HepG2 (cell line): Measurements from ENCODE around the gene TDRD1. TPM values are rescaled to one million over a fixed set of nuclear protein-coding genes. Genes with fewer than 3 reads are reported as not detected.

Experiments used
- ATAC-seq: fragments of 200-7000 bp; cut with Tn5 transposase; 3 replicates; pipeline ENCODE4 v1.9.1; 2020; ENCODE audit warnings: mild to moderate bottlenecking, moderate library complexity
- BruUV-seq: library from RNA; stranded (reverse); fragments of 400-500 nt; replicated peaks from 2 replicates; lab custom pipeline; 2021; lab: Mats Ljungman, UMichigan
- CTCF ChIA-PET: fragments of 300-600 bp; formaldehyde crosslinking; extraction: SDS; loops from one replicate; lab custom pipeline; 2021; ENCODE audit warnings: low total read pairs, inconsistent platforms, low intra/inter-chr PET ratio; lab: Yijun Ruan, JAX
- POLR2A ChIA-PET: fragments of 350-600 bp; sonication (Branson Sonifier 250); formaldehyde crosslinking; loops from one replicate; lab custom pipeline; 2020; ENCODE audit warnings: antibody characterized with exemption, inconsistent platforms; lab: Yijun Ruan, JAX
- DNase-seq: peaks from one replicate; pipeline ENCODE4 v3.0.0-alpha.2; 2015; ENCODE audit warnings: low spot score
- FAIRE-seq: peaks from 3 replicates; lab custom pipeline; 2011; peaks lifted over from hg19 to GRCh38; lab: Jason Lieb, UNC
- H2AFZ ChIP-seq: one replicate; pipeline ENCODE4 v1.6.1; 2011; ENCODE audit warnings: low read length, inconsistent platforms
- H3K27ac ChIP-seq: fragments of 300-600 bp; 3 replicates; pipeline ENCODE4 v1.8.0; 2011; ENCODE audit warnings: mixed run types, mild to moderate bottlenecking, mixed read lengths, low read length, inconsistent platforms; ENCODE audit not compliant: insufficient read depth; ENCODE audit errors: extremely low read length
- H3K27me3 ChIP-seq, 2 experiments: fragments of 200-600 bp in 1 of 2; 2 replicates in 1 of 2; 3 replicates in 1 of 2; pipeline versions ENCODE4 v1.6.0 to v1.8.0; 2011; ENCODE audit warnings: low read length in 2 of 2, mild to moderate bottlenecking in 2 of 2, moderate library complexity in 2 of 2, inconsistent platforms in 1 of 2; ENCODE audit not compliant: insufficient read depth in 2 of 2, control insufficient read depth in 1 of 2
- H3K36me3 ChIP-seq, 2 experiments: fragments of 200-600 bp in 1 of 2; replicated peaks in 1 of 2; 2 replicates in 1 of 2; 3 replicates in 1 of 2; pipeline versions ENCODE4 v1.5.1 to v1.8.0; 2011; ENCODE audit warnings: low read length in 2 of 2, inconsistent platforms in 1 of 2; ENCODE audit not compliant: insufficient read depth in 2 of 2, control insufficient read depth in 1 of 2
- H3K4me1 ChIP-seq: 2 replicates; pipeline ENCODE4 v1.5.1; 2012; ENCODE audit warnings: low read length, inconsistent platforms; ENCODE audit not compliant: insufficient read depth
- H3K4me2 ChIP-seq: 2 replicates; pipeline ENCODE4 v1.6.0; 2011; ENCODE audit warnings: low read depth, low read length, inconsistent platforms
- H3K4me3 ChIP-seq, 3 experiments: fragments of 200-600 bp in 1 of 3; sonication (generic), shearing (Covaris generic) in 1 of 3; replicated peaks in 1 of 3; 2 replicates each; pipeline ENCODE4 v1.5.1; 2011 to 2016; ENCODE audit warnings: low read length in 3 of 3, inconsistent platforms in 2 of 3, low read depth in 2 of 3, mild to moderate bottlenecking in 2 of 3, control low read depth in 1 of 3, mixed read lengths in 1 of 3; ENCODE audit not compliant: insufficient read depth in 1 of 3
- H3K79me2 ChIP-seq: one replicate; pipeline ENCODE4 v1.6.1; 2011; ENCODE audit warnings: low read length, inconsistent platforms; ENCODE audit not compliant: insufficient read depth
- H3K9ac ChIP-seq: 2 replicates; pipeline ENCODE4 v1.6.0; 2011; ENCODE audit warnings: mild to moderate bottlenecking, low read depth, low read length, inconsistent platforms; ENCODE audit not compliant: insufficient read depth
- H3K9me3 ChIP-seq: 2 replicates; pipeline ENCODE4 v1.5.1; 2012; ENCODE audit warnings: mild to moderate bottlenecking, low read length
- H4K20me1 ChIP-seq: 2 replicates; pipeline ENCODE4 v1.6.0; 2011; ENCODE audit warnings: inconsistent platforms, mild to moderate bottlenecking, low read length, moderate library complexity; ENCODE audit not compliant: insufficient read depth
- PREB ChIP-seq: sonication (generic); formaldehyde crosslinking; IDR thresholded peaks from 2 replicates; pipeline ENCODE4 v1.4.0; 2020; ENCODE audit warnings: missing genetic modification reagents
- THAP7 ChIP-seq: sonication (generic); formaldehyde crosslinking; IDR thresholded peaks from 2 replicates; pipeline ENCODE4 v1.8.1; 2023; ENCODE audit warnings: mild to moderate bottlenecking, missing genetic modification reagents
- ZNF564 ChIP-seq: sonication (generic); formaldehyde crosslinking; IDR thresholded peaks from 2 replicates; pipeline ENCODE4 v1.8.1; 2023; ENCODE audit warnings: mild to moderate bottlenecking, missing genetic modification reagents
- ZNF710 ChIP-seq: sonication (generic); formaldehyde crosslinking; IDR thresholded peaks from 2 replicates; pipeline ENCODE4 v1.5.0; 2020; ENCODE audit warnings: mild to moderate bottlenecking, missing genetic modification reagents, borderline replicate concordance
- WGBS: methylation state at CpG from one replicate; pipeline ENCODE4 v1.1.6; 2017; ENCODE audit warnings: low lambda C conversion rate; 5-methylcytosine and 5-hydroxymethylcytosine counted together
- in situ Hi-C: cut with HindIII; loops from 2 replicates; pipeline ENCODE4 v1.10.0; 2017; ENCODE audit warnings: low pct_unique_long_range_greater_than_20kb; ENCODE audit not compliant: extremely low pct_ligation_motif_present
- intact Hi-C: fragments of 100-400 bp; cut with micrococcal nuclease; formaldehyde crosslinking; loops from one replicate; pipeline ENCODE4 v1.10.0; 2022; ENCODE audit not compliant: unreplicated experiment
- polyA plus RNA-seq, 8 experiments: library from polyadenylated mRNA; depleted of rRNA in 3 of 8; stranded (reverse) in 7 of 8; unstranded in 1 of 8; fragments of >200 nt; fragmentation: Illumina TruSeq in 4 of 8; extraction: Trizol in 4 of 8; gene quantifications; 2 replicates each; pipeline versions ENCODE4 v1.2.1 to v1.2.3, GENCODE V29; 2011 to 2016; ENCODE audit warnings: low read depth in 4 of 8, missing spikeins in 1 of 8, mixed read lengths in 1 of 8; ENCODE audit not compliant: insufficient read depth in 1 of 8
- total RNA-seq, 5 experiments: library from RNA; depleted of rRNA; stranded (reverse); fragments of >200 nt; fragmentation: Illumina TruSeq; extraction: Trizol; gene quantifications; 2 replicates each; pipeline ENCODE4 v1.2.3, GENCODE V29; 2016; ENCODE audit warnings: low read depth in 1 of 5
- TF ChIP-seq, protein P1 (sequence below), 2 experiments: IDR thresholded peaks; 2 replicates each; pipeline ENCODE4 v1.6.1; 2011 to 2012; ENCODE audit warnings: low read length in 2 of 2, borderline replicate concordance in 1 of 2, low read depth in 1 of 2, mild to moderate bottlenecking in 1 of 2, moderate library complexity in 1 of 2

The TDRD1 gene
- total and polyA plus RNA-seq, 2 of the 13 experiments (the other 11 are each of a cell fraction or from before 2014, with no cell fraction given): not detected

DNA sequence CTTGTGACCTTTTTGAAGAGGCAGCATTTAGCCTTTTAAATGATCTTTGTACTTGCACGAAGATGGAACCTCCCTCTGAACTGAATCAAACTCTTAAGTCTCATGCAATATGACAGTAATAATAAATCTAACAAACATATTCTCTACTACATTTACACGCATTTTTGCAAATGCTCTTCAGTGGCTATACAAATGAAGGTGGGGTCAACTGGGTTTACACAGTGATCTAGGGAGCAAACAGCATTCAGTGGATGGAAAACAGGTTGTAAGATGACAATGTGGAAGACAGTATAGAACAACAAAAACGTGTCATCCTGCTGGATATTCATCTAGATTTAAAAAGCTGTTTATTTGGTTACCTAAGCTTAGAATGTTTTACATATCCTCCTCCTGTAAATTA, 12.7 kb upstream of the TDRD1 start:
- Histone ChIP-seq H3K36me3 (peaks cover 0 to 2% of the 10 kb centered on the region in 2 experiments; a peak in 2 of 5 replicates), H3K9ac (no peak overlapping the region), H3K27me3 (no peaks in the 10 kb centered on the region; a peak in 1 of 5 replicates), H3K79me2 (peaks cover 37% of the 10 kb centered on the region), H3K4me1 (peaks cover 8% of the 10 kb centered on the region; the same call in 1 of the 2 replicates), H2AFZ (no peak overlapping the region), H4K20me1 (no peaks in the 10 kb centered on the region), H3K4me2 (no peak overlapping the region), H3K27ac (no peak overlapping the region), H3K4me3 (no peak overlapping the region), H3K9me3 (peaks cover 9% of the 10 kb centered on the region)
- in situ Hi-C loops: no loop called here
- 78% methylated on average over 3 of the region's 3 CpGs for WGBS
- FAIRE-seq (no peak), DNase-seq (no peak), ATAC-seq (no peak)
- ChIA-PET POLR2A (no interaction called here), CTCF (no interaction called here)
- TF ChIP-seq PREB (no peak), THAP7 (no peak), ZNF564 (CRISPR knock-in tag) (no peak), ZNF710 (CRISPR knock-in tag) (no peak)
- TF ChIP-seq, protein P1, sequence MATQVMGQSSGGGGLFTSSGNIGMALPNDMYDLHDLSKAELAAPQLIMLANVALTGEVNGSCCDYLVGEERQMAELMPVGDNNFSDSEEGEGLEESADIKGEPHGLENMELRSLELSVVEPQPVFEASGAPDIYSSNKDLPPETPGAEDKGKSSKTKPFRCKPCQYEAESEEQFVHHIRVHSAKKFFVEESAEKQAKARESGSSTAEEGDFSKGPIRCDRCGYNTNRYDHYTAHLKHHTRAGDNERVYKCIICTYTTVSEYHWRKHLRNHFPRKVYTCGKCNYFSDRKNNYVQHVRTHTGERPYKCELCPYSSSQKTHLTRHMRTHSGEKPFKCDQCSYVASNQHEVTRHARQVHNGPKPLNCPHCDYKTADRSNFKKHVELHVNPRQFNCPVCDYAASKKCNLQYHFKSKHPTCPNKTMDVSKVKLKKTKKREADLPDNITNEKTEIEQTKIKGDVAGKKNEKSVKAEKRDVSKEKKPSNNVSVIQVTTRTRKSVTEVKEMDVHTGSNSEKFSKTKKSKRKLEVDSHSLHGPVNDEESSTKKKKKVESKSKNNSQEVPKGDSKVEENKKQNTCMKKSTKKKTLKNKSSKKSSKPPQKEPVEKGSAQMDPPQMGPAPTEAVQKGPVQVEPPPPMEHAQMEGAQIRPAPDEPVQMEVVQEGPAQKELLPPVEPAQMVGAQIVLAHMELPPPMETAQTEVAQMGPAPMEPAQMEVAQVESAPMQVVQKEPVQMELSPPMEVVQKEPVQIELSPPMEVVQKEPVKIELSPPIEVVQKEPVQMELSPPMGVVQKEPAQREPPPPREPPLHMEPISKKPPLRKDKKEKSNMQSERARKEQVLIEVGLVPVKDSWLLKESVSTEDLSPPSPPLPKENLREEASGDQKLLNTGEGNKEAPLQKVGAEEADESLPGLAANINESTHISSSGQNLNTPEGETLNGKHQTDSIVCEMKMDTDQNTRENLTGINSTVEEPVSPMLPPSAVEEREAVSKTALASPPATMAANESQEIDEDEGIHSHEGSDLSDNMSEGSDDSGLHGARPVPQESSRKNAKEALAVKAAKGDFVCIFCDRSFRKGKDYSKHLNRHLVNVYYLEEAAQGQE (IDR thresholded peaks at IDR 0.05; ENCODE audit: borderline replicate concordance in 1 of 2, low read depth in 1 of 2, low read length in 2 of 2): no peak
- no TSS peak for BruUV-seq
- intact Hi-C loops: no loop called here
